ENCODE results near the gene SHKBP1. TPM values are rescaled to one million over a fixed set of nuclear protein-coding genes. Genes with fewer than 3 reads are reported as not detected.

SHKBP1 gene
- total and polyA plus RNA-seq, 9 of the 15 experiments (the other 6 are each of a cell fraction or from before 2014, with no cell fraction given), result 1.2 to 58.1 (median 22.3) TPM

- TF ChIP-seq TRIM25 (IDR thresholded peaks at IDR 0.05; ENCODE audit: borderline replicate concordance) (peak; percentile 37; the same call in 1 of the 2 replicates), POLR2B (IDR thresholded peaks at IDR 0.05; ENCODE audit: low read depth, partially characterized antibody) (peak; percentile 29), PRDM10 (IDR thresholded peaks at IDR 0.05; ENCODE audit: partially characterized antibody) (no peak), HMGXB4 (CRISPR knock-in tag; IDR thresholded peaks at IDR 0.05) (peak; percentile 60; the same call in 1 of the 2 replicates), ETS1 (conservative IDR thresholded peaks at IDR 0.05; ENCODE audit: control insufficient read depth, low read depth, low read length) (0 out of 2 replicates have a peak, but pooled peaks have one; percentile 24), ZC3H4 (CRISPR knock-in tag; IDR thresholded peaks at IDR 0.05; ENCODE audit: borderline replicate concordance) (no peak), ID3 (CRISPR knock-in tag; IDR thresholded peaks at IDR 0.05) (no peak), ID3 (tag; IDR thresholded peaks at IDR 0.05) (0 out of 2 replicates have a peak, but pooled peaks have one; percentile 24), ZBTB7A (IDR thresholded peaks at IDR 0.05; ENCODE audit: borderline replicate concordance, control insufficient read depth, low read depth, low read length) (0 out of 2 replicates have a peak, but pooled peaks have one; percentile 25), HLTF (IDR thresholded peaks at IDR 0.05) (peak; percentile 69; the same call in 1 of the 2 replicates), ZNF445 (CRISPR knock-in tag; IDR thresholded peaks at IDR 0.05; ENCODE audit: low read depth) (no peak), ZNF436 (CRISPR knock-in tag; IDR thresholded peaks at IDR 0.05) (no peak), DLX4 (CRISPR knock-in tag; IDR thresholded peaks at IDR 0.05) (no peak), NFIC (IDR thresholded peaks at IDR 0.05) (peak; percentile 85), CCNT2 (IDR thresholded peaks at IDR 0.05; ENCODE audit: borderline replicate concordance, extremely low read depth, insufficient read length, low read depth, low read length) (peak; percentile 43), RBM22 (IDR thresholded peaks at IDR 0.05; ENCODE audit: low read depth, low read length, poor library complexity, severe bottlenecking) (no peak)
Observed at GRCh38 chr19:40613690-40614621, 37.3 kb downstream of the SHKBP1 start (continued).

Data from K562 (cell line).